PC-9 (cell line): ENCODE measurements around the gene NRSN1. TPM values are rescaled to one million over a fixed set of nuclear protein-coding genes. Genes with fewer than 3 reads are reported as not detected.

Source experiments
- BruUV-seq: library from RNA; stranded (reverse); fragments of 400-500 nt; replicated peaks from 2 replicates; lab custom pipeline; 2021; lab: Mats Ljungman, UMichigan
- CTCF ChIA-PET: fragments of 300-600 bp; sonication (Branson Sonifier 250); formaldehyde crosslinking; loops from one replicate; lab custom pipeline; 2022; ENCODE audit warnings: antibody characterized with exemption; lab: Charles Lee
- POLR2A ChIA-PET: fragments of 300-600 bp; sonication (Branson Sonifier 250); formaldehyde crosslinking; loops from one replicate; lab custom pipeline; 2022; ENCODE audit warnings: antibody characterized with exemption; ENCODE audit not compliant: unreplicated experiment; lab: Charles Lee
- DNase-seq, 2 experiments: peaks; one replicate each; pipeline versions ENCODE4 v3.0.0 to v3.0.0-alpha.2; 2015 to 2022; ENCODE audit warnings: mixed read lengths in 1 of 2
- H2AFZ ChIP-seq: fragments of 200-600 bp; sonication (generic); 2 replicates; pipeline ENCODE4 v1.8.1; 2017; ENCODE audit warnings: antibody characterized with exemption
- H3F3A ChIP-seq: fragments of 200-600 bp; sonication (generic); 2 replicates; pipeline ENCODE4 v1.8.1; 2017; ENCODE audit warnings: antibody characterized with exemption, mild to moderate bottlenecking, low read depth; ENCODE audit not compliant: insufficient read depth
- H3K27ac ChIP-seq: fragments of 200-600 bp; sonication (generic); 2 replicates; pipeline ENCODE4 v1.6.1; 2016; ENCODE audit warnings: mixed run types
- H3K27me3 ChIP-seq: fragments of 200-600 bp; sonication (generic); 2 replicates; pipeline ENCODE4 v1.6.1; 2016; ENCODE audit warnings: low read depth, mixed run types; ENCODE audit not compliant: insufficient read depth
- H3K36me3 ChIP-seq: fragments of 200-600 bp; sonication (generic); 2 replicates; pipeline ENCODE4 v1.6.1; 2016; ENCODE audit warnings: low read depth, mixed run types
- H3K4me1 ChIP-seq: fragments of 200-600 bp; sonication (generic); replicated peaks from 2 replicates; pipeline ENCODE4 v1.6.1; 2016; ENCODE audit warnings: mixed run types; ENCODE audit not compliant: insufficient read depth
- H3K4me2 ChIP-seq: fragments of 200-600 bp; sonication (generic); 2 replicates; pipeline ENCODE4 v1.6.1; 2017; ENCODE audit warnings: mixed run types
- H3K4me3 ChIP-seq: fragments of 200-600 bp; sonication (generic); 2 replicates; pipeline ENCODE4 v1.6.1; 2016; ENCODE audit warnings: mixed run types
- H3K79me2 ChIP-seq: fragments of 200-600 bp; sonication (generic); 2 replicates; pipeline ENCODE4 v1.6.1; 2017; ENCODE audit warnings: low read depth, mixed run types
- H3K9me2 ChIP-seq: fragments of 200-600 bp; sonication (generic); 2 replicates; pipeline ENCODE4 v1.8.1; 2017; ENCODE audit warnings: mild to moderate bottlenecking; ENCODE audit not compliant: insufficient read depth
- H3K9me3 ChIP-seq: fragments of 200-600 bp; sonication (generic); 2 replicates; pipeline ENCODE4 v1.8.1; 2016; ENCODE audit warnings: low read depth; ENCODE audit not compliant: insufficient read depth
- H4K20me1 ChIP-seq: fragments of 200-600 bp; sonication (generic); 2 replicates; pipeline ENCODE4 v1.8.1; 2017; ENCODE audit not compliant: insufficient read depth
- EZH2 ChIP-seq: fragments of 200-600 bp; sonication (generic); IDR thresholded peaks from 2 replicates; pipeline ENCODE4 v1.8.0; 2017; ENCODE audit warnings: antibody characterized with exemption, low read depth
- intact Hi-C: fragments of 100-400 bp; cut with micrococcal nuclease; formaldehyde crosslinking; loops from one replicate; pipeline ENCODE4 v1.10.0; 2022; ENCODE audit not compliant: unreplicated experiment
- total RNA-seq: library from RNA; stranded (reverse); gene quantifications from 2 replicates; pipeline ENCODE4 v1.2.3, GENCODE V29; 2021
- TF ChIP-seq, protein P1 (sequence below): fragments of 200-600 bp; sonication (generic); conservative IDR thresholded peaks from 2 replicates; pipeline ENCODE4 v1.6.1; 2017; ENCODE audit warnings: mixed run types, antibody characterized with exemption, mild to moderate bottlenecking, moderate library complexity

NRSN1 gene
- total RNA-seq, 1 experiment from 2014 or later, result not detected

DNA sequence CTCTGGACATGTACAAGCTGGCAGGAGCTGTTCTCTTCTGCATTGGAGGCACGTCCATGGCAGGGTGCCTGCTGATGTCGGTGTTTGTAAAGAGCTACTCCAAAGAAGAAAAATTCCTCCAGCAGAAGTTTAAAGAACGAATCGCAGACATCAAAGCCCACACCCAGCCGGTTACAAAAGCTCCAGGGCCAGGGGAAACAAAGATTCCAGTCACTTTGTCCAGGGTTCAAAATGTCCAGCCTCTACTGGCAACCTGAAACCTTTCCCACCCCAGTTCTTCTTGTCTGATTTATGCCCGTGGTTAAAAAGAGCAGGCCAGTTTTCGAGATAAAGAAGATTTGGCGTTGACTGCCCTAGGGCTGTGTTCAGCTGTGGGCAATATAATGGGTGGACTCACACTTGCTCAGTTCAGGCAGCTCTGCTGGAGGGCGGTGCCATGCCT lies 19.7 kb downstream of the NRSN1 start:
- H3K4me2 ChIP-seq, result no peak overlapping the region
- H3K27me3 ChIP-seq, result peaks cover 14% of the 10 kb centered on the region; the same call in 1 of the 2 replicates
- no peaks in the 10 kb centered on the region for H3K9me2 ChIP-seq
- intact Hi-C loops, result no loop called here
- H2AFZ ChIP-seq, result no peak overlapping the region
- no TSS peak for BruUV-seq
- no peaks in the 10 kb centered on the region; the same call in 1 of the 2 replicates for H3K9me3 ChIP-seq
- H3F3A ChIP-seq, result no peaks in the 10 kb centered on the region
- POLR2A ChIA-PET, result no interaction called here
- no peaks in the 10 kb centered on the region for H4K20me1 ChIP-seq
- no peak overlapping the region for H3K4me3 ChIP-seq
- H3K79me2 ChIP-seq, result no peaks in the 10 kb centered on the region
- CTCF ChIA-PET, result no interaction called here
- H3K27ac ChIP-seq, result no peak overlapping the region
- H3K36me3 ChIP-seq, result no peaks in the 10 kb centered on the region
- TF ChIP-seq, protein P1, sequence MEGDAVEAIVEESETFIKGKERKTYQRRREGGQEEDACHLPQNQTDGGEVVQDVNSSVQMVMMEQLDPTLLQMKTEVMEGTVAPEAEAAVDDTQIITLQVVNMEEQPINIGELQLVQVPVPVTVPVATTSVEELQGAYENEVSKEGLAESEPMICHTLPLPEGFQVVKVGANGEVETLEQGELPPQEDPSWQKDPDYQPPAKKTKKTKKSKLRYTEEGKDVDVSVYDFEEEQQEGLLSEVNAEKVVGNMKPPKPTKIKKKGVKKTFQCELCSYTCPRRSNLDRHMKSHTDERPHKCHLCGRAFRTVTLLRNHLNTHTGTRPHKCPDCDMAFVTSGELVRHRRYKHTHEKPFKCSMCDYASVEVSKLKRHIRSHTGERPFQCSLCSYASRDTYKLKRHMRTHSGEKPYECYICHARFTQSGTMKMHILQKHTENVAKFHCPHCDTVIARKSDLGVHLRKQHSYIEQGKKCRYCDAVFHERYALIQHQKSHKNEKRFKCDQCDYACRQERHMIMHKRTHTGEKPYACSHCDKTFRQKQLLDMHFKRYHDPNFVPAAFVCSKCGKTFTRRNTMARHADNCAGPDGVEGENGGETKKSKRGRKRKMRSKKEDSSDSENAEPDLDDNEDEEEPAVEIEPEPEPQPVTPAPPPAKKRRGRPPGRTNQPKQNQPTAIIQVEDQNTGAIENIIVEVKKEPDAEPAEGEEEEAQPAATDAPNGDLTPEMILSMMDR, result no peak
- no peak for TF ChIP-seq EZH2
- H3K4me1 ChIP-seq, result no peaks in the 10 kb centered on the region
- no peak for DNase-seq

DNA sequence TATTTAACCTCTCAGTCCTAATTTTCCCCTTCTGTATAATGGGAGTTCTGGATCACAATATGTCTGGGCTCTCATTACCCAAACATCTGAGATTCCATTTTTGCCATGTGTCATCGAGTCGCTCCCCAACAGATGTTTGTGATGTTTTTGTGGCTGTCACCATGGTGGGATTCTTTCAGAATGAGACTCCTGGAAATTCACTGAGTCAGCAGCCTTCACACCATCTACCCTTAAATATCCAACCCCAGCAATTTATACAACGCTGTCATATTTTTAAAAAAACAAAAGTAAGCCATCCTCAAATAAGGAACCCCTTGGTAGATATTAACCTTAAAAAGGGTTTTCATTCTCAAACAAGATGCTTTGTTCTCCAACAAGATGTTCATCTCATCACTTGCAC lies 20.9 kb downstream of the NRSN1 start:
- no peak overlapping the region for H3K4me3 ChIP-seq
- no peaks in the 10 kb centered on the region for H4K20me1 ChIP-seq
- no peak for DNase-seq
- H3K4me1 ChIP-seq, result no peaks in the 10 kb centered on the region
- no peak overlapping the region for H3K27ac ChIP-seq
- no peaks in the 10 kb centered on the region for H3K9me2 ChIP-seq
- BruUV-seq, result no TSS peak
- no peaks in the 10 kb centered on the region for H3F3A ChIP-seq
- no peaks in the 10 kb centered on the region; the same call in 1 of the 2 replicates for H3K9me3 ChIP-seq
- CTCF ChIA-PET, result interaction anchor here (0.7 kb wide), 1 partner anchor 11 kb away, joined by 7 read pairs; no protein-coding TSS in a partner anchor
- peaks cover 9% of the 10 kb centered on the region; the same call in 1 of the 2 replicates for H3K27me3 ChIP-seq
- no peak overlapping the region for H2AFZ ChIP-seq
- intact Hi-C loops, result no loop called here
- POLR2A ChIA-PET, result no interaction called here
- no peaks in the 10 kb centered on the region for H3K36me3 ChIP-seq
- no peaks in the 10 kb centered on the region for H3K79me2 ChIP-seq
- no peak overlapping the region for H3K4me2 ChIP-seq
- TF ChIP-seq, protein P1, result no peak
- TF ChIP-seq EZH2, result no peak

DNA sequence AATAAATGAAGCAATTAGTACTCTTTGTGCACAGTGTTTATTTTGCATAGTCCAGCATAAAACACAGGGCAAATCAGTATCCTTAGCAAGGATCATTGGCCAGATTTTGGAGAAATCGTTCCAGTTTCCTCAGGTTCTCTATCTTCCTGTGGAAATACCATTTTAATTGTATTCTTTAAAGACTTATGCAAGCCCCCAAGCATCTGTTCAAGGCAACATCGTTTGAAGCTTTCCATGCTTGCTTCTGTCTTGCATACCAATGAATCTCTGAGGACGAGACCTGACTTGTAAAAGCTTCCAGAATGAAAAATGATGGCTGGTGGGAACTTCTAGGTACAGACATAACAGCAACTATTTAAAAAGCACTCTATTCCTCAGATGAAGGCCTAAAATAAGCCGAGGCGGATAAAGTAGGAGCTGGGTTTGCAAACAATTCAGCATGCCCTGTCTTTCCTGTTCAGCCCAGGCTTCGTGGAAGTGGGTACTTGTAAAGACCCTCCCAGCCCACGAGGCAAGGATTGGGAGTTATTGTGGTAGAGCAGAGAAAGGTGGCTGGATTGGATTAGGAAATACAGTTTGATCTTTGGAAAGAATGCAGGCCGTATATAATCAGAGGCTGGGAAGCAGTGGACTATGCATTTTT lies 21.6 kb downstream of the NRSN1 start:
- ChIA-PET POLR2A (no interaction called here), CTCF (interaction anchor here (0.7 kb wide), 2 partner anchors 11 to 127 kb away, joined by 3 to 7 read pairs; no protein-coding TSS in a partner anchor)
- intact Hi-C loops, result no loop called here
- H3K79me2 ChIP-seq, result no peaks in the 10 kb centered on the region
- BruUV-seq, result no TSS peak
- no peaks in the 10 kb centered on the region for H3K4me1 ChIP-seq
- no peaks in the 10 kb centered on the region; the same call in 1 of the 2 replicates for H3K9me3 ChIP-seq
- no peak overlapping the region for H3K4me3 ChIP-seq
- H3K27ac ChIP-seq, result no peak overlapping the region
- no peaks in the 10 kb centered on the region for H3K36me3 ChIP-seq
- no peaks in the 10 kb centered on the region for H3F3A ChIP-seq
- H4K20me1 ChIP-seq, result no peaks in the 10 kb centered on the region
- H2AFZ ChIP-seq, result no peak overlapping the region
- H3K9me2 ChIP-seq, result no peaks in the 10 kb centered on the region
- no peak for DNase-seq
- H3K4me2 ChIP-seq, result no peak overlapping the region
- H3K27me3 ChIP-seq, result peaks cover 9% of the 10 kb centered on the region; the same call in 1 of the 2 replicates
- no peak for TF ChIP-seq EZH2
- TF ChIP-seq, protein P1, result no peak
